Stimulated activated memory B cell treated with anti-CD40 and anti-IgM and Interleukin-4, amounts not matched to agents 10 μg/mL and 1 μg/mL and 100 μg/mL, for 72 hours (primary cell): ENCODE results near the gene ZNF700.

Experiments
- ATAC-seq: fragments of 150-1000 bp; cut with Tn5 transposase; 2 replicates; pipeline ENCODE4 v1.10.0; 2021
- H3K27ac Mint-ChIP-seq: one replicate; pipeline ENCODE4 v1.8.0; 2022; ENCODE audit warnings: mild to moderate bottlenecking, mixed read lengths
- H3K27me3 Mint-ChIP-seq: one replicate; pipeline ENCODE4 v1.8.0; 2022; ENCODE audit warnings: mixed read lengths
- H3K36me3 Mint-ChIP-seq: one replicate; pipeline ENCODE4 v1.8.0; 2022; ENCODE audit warnings: mixed read lengths
- H3K4me1 Mint-ChIP-seq: one replicate; pipeline ENCODE4 v1.8.0; 2022; ENCODE audit warnings: mixed read lengths
- H3K4me3 Mint-ChIP-seq: one replicate; pipeline ENCODE4 v1.8.0; 2022; ENCODE audit warnings: mild to moderate bottlenecking, moderate library complexity, mixed read lengths
- H3K9me3 Mint-ChIP-seq: one replicate; pipeline ENCODE4 v1.8.0; 2022; ENCODE audit warnings: mixed read lengths

ZNF700 gene

DNA sequence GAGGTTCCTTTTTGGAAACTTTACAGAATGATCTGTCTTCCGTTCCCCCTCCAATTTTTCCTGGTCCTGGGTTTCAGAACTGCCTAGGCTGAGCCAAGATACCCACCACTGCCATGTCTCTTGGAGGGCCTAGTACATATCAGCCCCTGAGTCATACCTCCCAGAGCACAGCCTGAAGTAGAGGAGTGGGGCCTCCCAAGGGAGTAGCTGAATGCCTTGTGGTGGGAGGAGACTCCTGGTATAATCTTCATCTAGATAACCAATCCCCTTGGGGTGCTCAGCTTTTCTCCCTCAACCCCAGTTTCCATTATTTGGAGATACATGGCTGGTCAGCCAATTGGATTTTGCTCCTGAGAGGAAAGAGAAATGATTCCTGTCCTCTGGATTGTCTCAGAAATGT lies 70.3 kb downstream of the ZNF700 start:
- H3K4me1 Mint-ChIP-seq = peaks cover 56% of the 10 kb centered on the region
- H3K9me3 Mint-ChIP-seq = no peaks in the 10 kb centered on the region
- H3K36me3 Mint-ChIP-seq = peaks cover 19% of the 10 kb centered on the region
- no peak for ATAC-seq
- no peak overlapping the region for H3K27ac Mint-ChIP-seq
- no peaks in the 10 kb centered on the region for H3K27me3 Mint-ChIP-seq
- no peak overlapping the region for H3K4me3 Mint-ChIP-seq
